HCT116 (cell line): ENCODE results near the gene PLEKHG5. TPM values are rescaled to one million over a fixed set of nuclear protein-coding genes. Genes with fewer than 3 reads are reported as not detected.

ENCODE experiments used
- ATAC-seq: fragments of 200-7000 bp; cut with Tn5 transposase; 2 replicates; pipeline ENCODE4 v1.9.1; 2020; ENCODE audit warnings: mild to moderate bottlenecking, moderate library complexity
- BruUV-seq: library from RNA; stranded (reverse); fragments of 400-500 nt; replicated peaks from 2 replicates; lab custom pipeline; 2021; lab: Mats Ljungman, UMichigan
- CTCF ChIA-PET: fragments of 300-600 bp; sonication (Branson Sonifier 250); formaldehyde crosslinking; loops from one replicate; lab custom pipeline; 2021; ENCODE audit warnings: antibody characterized with exemption; lab: Charles Lee
- POLR2A ChIA-PET: fragments of 300-600, 350-600 bp; sonication (Branson Sonifier 250); formaldehyde crosslinking; loops from one replicate; lab custom pipeline; 2021; ENCODE audit warnings: antibody characterized with exemption; lab: Charles Lee
- RAD21 ChIA-PET, 2 experiments: fragments of 300-600 bp; sonication (Branson Sonifier 250); formaldehyde crosslinking; loops; one replicate each; lab custom pipeline; 2023; ENCODE audit warnings: low total read pairs in 2 of 2; ENCODE audit not compliant: uncharacterized antibody in 2 of 2, unreplicated experiment in 2 of 2, low non-redundant PET in 1 of 2; lab: Charles Lee
- DNase-seq: peaks from one replicate; pipeline ENCODE4 v3.0.0-alpha.2; 2010; ENCODE audit warnings: low read depth, low spot score
- H2AFZ ChIP-seq: fragments of 200-600 bp; shearing (Covaris generic), sonication (generic); 2 replicates; pipeline ENCODE4 v1.6.1; 2017; ENCODE audit warnings: low read depth, mixed run types, mixed read lengths, antibody characterized with exemption, low read length; ENCODE audit not compliant: poor library complexity, severe bottlenecking
- H3K27ac ChIP-seq: 2 replicates; pipeline ENCODE4 v1.5.1; 2012; ENCODE audit warnings: low read depth, low read length
- H3K27me3 ChIP-seq: fragments of 200-600 bp; sonication (generic); 2 replicates; pipeline ENCODE4 v1.6.1; 2016; ENCODE audit warnings: mixed run types, low read length, mixed read lengths; ENCODE audit not compliant: insufficient read depth
- H3K36me3 ChIP-seq, 2 experiments: fragments of 200-500 bp in 1 of 2; fragments of 200-600 bp in 1 of 2; sonication (Bioruptor generic) in 1 of 2; sonication (generic) in 1 of 2; 2 replicates each; pipeline versions ENCODE4 v1.5.1 to v1.6.1; 2014 to 2016; ENCODE audit warnings: low read length in 2 of 2, inconsistent platforms in 1 of 2, mixed read lengths in 1 of 2, mixed run types in 1 of 2; ENCODE audit not compliant: insufficient read depth in 2 of 2, control insufficient read depth in 1 of 2
- H3K4me1 ChIP-seq, 2 experiments: fragments of 200-600 bp in 1 of 2; sonication (generic) in 1 of 2; 2 replicates each; pipeline versions ENCODE4 v1.5.1 to v1.6.1; 2012 to 2017; ENCODE audit warnings: low read length in 2 of 2, inconsistent platforms in 1 of 2, mild to moderate bottlenecking in 1 of 2, mixed read lengths in 1 of 2, mixed run types in 1 of 2, moderate library complexity in 1 of 2; ENCODE audit not compliant: insufficient read depth in 2 of 2, control insufficient read depth in 1 of 2
- H3K4me2 ChIP-seq: fragments of 200-600 bp; sonication (generic); 2 replicates; pipeline ENCODE4 v1.6.1; 2017; ENCODE audit warnings: mixed run types, low read length, mixed read lengths
- H3K4me3 ChIP-seq, 2 experiments: fragments of 200-600 bp in 1 of 2; sonication (generic) in 1 of 2; replicated peaks in 1 of 2; 2 replicates each; pipeline ENCODE4 v1.5.1; 2011 to 2016; ENCODE audit warnings: low read length in 2 of 2, control low read depth in 1 of 2, low read depth in 1 of 2, mild to moderate bottlenecking in 1 of 2, mixed read lengths in 1 of 2, mixed run types in 1 of 2
- H3K79me2 ChIP-seq: fragments of 200-600 bp; sonication (generic); 2 replicates; pipeline ENCODE4 v1.6.1; 2017; ENCODE audit warnings: mild to moderate bottlenecking, mixed run types, low read length, moderate library complexity, mixed read lengths; ENCODE audit not compliant: insufficient read depth
- H3K9ac ChIP-seq: fragments of 200-600 bp; sonication (generic); 2 replicates; pipeline ENCODE4 v1.6.1; 2016; ENCODE audit warnings: low read length, mixed read lengths
- H3K9me2 ChIP-seq: fragments of 200-600 bp; sonication (generic), shearing (Covaris generic); 2 replicates; pipeline ENCODE4 v1.6.1; 2017; ENCODE audit warnings: mixed run types, mild to moderate bottlenecking, moderate library complexity; ENCODE audit not compliant: insufficient read depth
- H3K9me3 ChIP-seq, 2 experiments: fragments of 200-500 bp in 1 of 2; fragments of 200-600 bp in 1 of 2; sonication (Bioruptor generic) in 1 of 2; sonication (generic) in 1 of 2; 2 replicates each; pipeline ENCODE4 v1.6.1; 2014 to 2017; ENCODE audit warnings: low read length in 2 of 2, mixed read lengths in 2 of 2, inconsistent platforms in 1 of 2, low read depth in 1 of 2, mild to moderate bottlenecking in 1 of 2, mixed run types in 1 of 2, moderate library complexity in 1 of 2; ENCODE audit not compliant: control insufficient read depth in 1 of 2, insufficient read depth in 1 of 2
- H4K20me1 ChIP-seq: fragments of 200-600 bp; sonication (generic), shearing (Covaris generic); 2 replicates; pipeline ENCODE4 v1.6.1; 2017; ENCODE audit warnings: mixed run types, mild to moderate bottlenecking, moderate library complexity; ENCODE audit not compliant: insufficient read depth
- ATF3 ChIP-seq: IDR thresholded peaks from 2 replicates; pipeline ENCODE4 v1.6.1; 2012
- CBX3 ChIP-seq: IDR thresholded peaks from 2 replicates; pipeline ENCODE4 v1.6.1; 2012; ENCODE audit warnings: low read depth
- CEBPB ChIP-seq: IDR thresholded peaks from 2 replicates; pipeline ENCODE4 v1.6.1; 2012; ENCODE audit warnings: low read depth
- EGR1 ChIP-seq: IDR thresholded peaks from 2 replicates; pipeline ENCODE4 v1.6.1; 2012; ENCODE audit warnings: low read depth
- ELF1 ChIP-seq: IDR thresholded peaks from 2 replicates; pipeline ENCODE4 v1.6.1; 2012; ENCODE audit warnings: low read depth, borderline replicate concordance
- EZH2 ChIP-seq: fragments of 200-600 bp; sonication (generic); IDR thresholded peaks from 2 replicates; pipeline ENCODE4 v1.6.1; 2017; ENCODE audit warnings: antibody characterized with exemption, mixed run types
- EZH2phosphoT487 ChIP-seq: fragments of 200-600 bp; IDR thresholded peaks from 2 replicates; pipeline ENCODE4 v1.6.1; 2018; ENCODE audit warnings: antibody characterized with exemption, borderline replicate concordance
- JUND ChIP-seq: IDR thresholded peaks from 2 replicates; pipeline ENCODE4 v1.6.1; 2012
- MAX ChIP-seq: IDR thresholded peaks from 2 replicates; pipeline ENCODE4 v1.6.1; 2012
- POLR2AphosphoS5 ChIP-seq: IDR thresholded peaks from 2 replicates; pipeline ENCODE4 v1.6.1; 2011; ENCODE audit warnings: mild to moderate bottlenecking, low read depth, low read length, moderate library complexity
- REST ChIP-seq: IDR thresholded peaks from 2 replicates; pipeline ENCODE4 v1.6.1; 2012; ENCODE audit warnings: low read depth
- SP1 ChIP-seq: IDR thresholded peaks from 2 replicates; pipeline ENCODE4 v1.6.1; 2012; ENCODE audit warnings: low read depth
- SRF ChIP-seq: IDR thresholded peaks from 2 replicates; pipeline ENCODE4 v1.6.1; 2012; ENCODE audit warnings: low read depth
- TCF7L2 ChIP-seq: IDR thresholded peaks from 2 replicates; pipeline ENCODE4 v1.7.0; 2011; ENCODE audit warnings: borderline replicate concordance, inconsistent platforms; ENCODE audit not compliant: insufficient read depth, insufficient read length; ENCODE audit errors: extremely low read depth
- YY1 ChIP-seq: IDR thresholded peaks from 2 replicates; pipeline ENCODE4 v1.6.1; 2011; ENCODE audit warnings: low read length, low read depth, moderate library complexity, mild to moderate bottlenecking; ENCODE audit not compliant: insufficient replicate concordance; ENCODE audit errors: extremely low read depth
- ZFX ChIP-seq: fragments of 450-650 bp; IDR thresholded peaks from 2 replicates; pipeline ENCODE4 v1.6.1; 2017
- ZNF274 ChIP-seq: fragments of 200-500 bp; sonication (Bioruptor generic); IDR thresholded peaks from 2 replicates; pipeline ENCODE4 v1.6.1; 2014; ENCODE audit warnings: mild to moderate bottlenecking, low read depth, low read length, inconsistent platforms
- intact Hi-C: fragments of 100-400 bp; cut with micrococcal nuclease; formaldehyde crosslinking; loops from 2 replicates; pipeline ENCODE4 v1.10.0; 2022
- total RNA-seq: library from RNA; stranded (reverse); gene quantifications from one replicate; pipeline ENCODE4 v1.2.1, GENCODE V29; 2021; ENCODE audit not compliant: unreplicated experiment
- TF ChIP-seq, protein P1 (sequence below): IDR thresholded peaks from 2 replicates; pipeline ENCODE4 v1.6.1; 2011; ENCODE audit warnings: mild to moderate bottlenecking, low read length, moderate library complexity; ENCODE audit not compliant: insufficient replicate concordance; ENCODE audit errors: extremely low read depth

PLEKHG5 gene
- total RNA-seq, 1 experiment from 2014 or later: 33.0 TPM

- TF ChIP-seq MAX (no peak), SRF (no peak), POLR2AphosphoS5 (no peak)
Observed at GRCh38 chr1:6498576-6499111, 7.2 kb upstream of the PLEKHG5 start (continued).

DNA sequence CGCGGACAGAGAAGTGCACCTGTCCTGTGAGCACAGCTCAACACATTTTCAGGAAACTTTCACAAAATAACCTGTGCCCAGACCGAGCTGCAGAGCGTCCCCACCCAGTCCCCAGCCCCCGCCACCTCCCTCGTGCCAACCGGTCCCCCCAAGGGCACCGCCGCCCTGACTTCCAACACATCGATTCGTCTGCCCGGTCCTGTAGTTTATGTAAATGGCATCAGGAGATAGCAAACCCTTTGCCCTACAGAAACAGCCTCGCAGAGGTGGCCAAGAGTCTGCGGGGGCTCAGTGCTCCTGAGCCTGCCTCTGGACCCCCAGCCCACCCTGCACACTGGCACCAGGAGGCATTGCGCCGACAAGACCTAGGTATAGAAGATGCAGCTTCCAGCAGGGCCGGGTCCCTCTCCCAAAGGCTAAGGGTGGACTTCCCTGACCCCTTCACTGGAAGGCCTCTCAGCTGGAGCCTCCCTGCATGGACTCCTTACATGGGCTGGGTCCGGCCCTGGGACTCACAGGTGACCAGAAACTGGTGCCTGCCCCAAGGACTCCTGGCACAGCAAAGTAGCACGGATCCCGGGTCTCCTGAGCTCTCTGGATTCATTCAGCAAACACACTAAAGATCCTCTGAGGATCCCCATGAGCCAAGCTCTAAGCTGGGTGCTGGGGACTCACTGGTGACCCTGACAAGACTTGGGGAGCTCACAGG lies 6.6 kb upstream of the PLEKHG5 start:
- peak overlapping the region; percentile 61 to 72 for H3K4me3 ChIP-seq
- H3K9me3 ChIP-seq: no peaks in the 10 kb centered on the region
- POLR2A ChIA-PET: no interaction called here
- BruUV-seq: no TSS peak
- intact Hi-C loops: no loop called here
- H3K36me3 ChIP-seq: no peaks in the 10 kb centered on the region
- H3K27me3 ChIP-seq: no peaks in the 10 kb centered on the region
- DNase-seq (no peak), ATAC-seq (no peak)
- no peaks in the 10 kb centered on the region for H3K79me2 ChIP-seq
- no peaks in the 10 kb centered on the region for H3K9me2 ChIP-seq
- H3K4me2 ChIP-seq: peak overlapping the region; percentile 96
- no peak overlapping the region for H2AFZ ChIP-seq
- RAD21 ChIA-PET: no interaction called here
- H3K4me1 ChIP-seq: peaks cover 18 to 40% of the 10 kb centered on the region in 2 experiments
- H4K20me1 ChIP-seq: no peaks in the 10 kb centered on the region
- CTCF ChIA-PET: interaction anchor here (1.3 to 1.5 kb wide), 2 partner anchors 8 to 12 kb away, joined by 4 to 5 read pairs; no protein-coding TSS in a partner anchor
- peak overlapping the region; percentile 60 for H3K9ac ChIP-seq
- peak overlapping the region; percentile 38; the same call in 1 of the 2 replicates for H3K27ac ChIP-seq
- TF ChIP-seq YY1: no peak
- TF ChIP-seq ELF1: no peak
- TF ChIP-seq SRF: no peak
- TF ChIP-seq, protein P1, sequence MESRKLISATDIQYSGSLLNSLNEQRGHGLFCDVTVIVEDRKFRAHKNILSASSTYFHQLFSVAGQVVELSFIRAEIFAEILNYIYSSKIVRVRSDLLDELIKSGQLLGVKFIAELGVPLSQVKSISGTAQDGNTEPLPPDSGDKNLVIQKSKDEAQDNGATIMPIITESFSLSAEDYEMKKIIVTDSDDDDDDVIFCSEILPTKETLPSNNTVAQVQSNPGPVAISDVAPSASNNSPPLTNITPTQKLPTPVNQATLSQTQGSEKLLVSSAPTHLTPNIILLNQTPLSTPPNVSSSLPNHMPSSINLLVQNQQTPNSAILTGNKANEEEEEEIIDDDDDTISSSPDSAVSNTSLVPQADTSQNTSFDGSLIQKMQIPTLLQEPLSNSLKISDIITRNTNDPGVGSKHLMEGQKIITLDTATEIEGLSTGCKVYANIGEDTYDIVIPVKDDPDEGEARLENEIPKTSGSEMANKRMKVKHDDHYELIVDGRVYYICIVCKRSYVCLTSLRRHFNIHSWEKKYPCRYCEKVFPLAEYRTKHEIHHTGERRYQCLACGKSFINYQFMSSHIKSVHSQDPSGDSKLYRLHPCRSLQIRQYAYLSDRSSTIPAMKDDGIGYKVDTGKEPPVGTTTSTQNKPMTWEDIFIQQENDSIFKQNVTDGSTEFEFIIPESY: no peak
- TF ChIP-seq TCF7L2: no peak
- no peak for TF ChIP-seq ZFX
- no peak for TF ChIP-seq CBX3
- no peak for TF ChIP-seq EGR1
- no peak for TF ChIP-seq ATF3
- TF ChIP-seq POLR2AphosphoS5: no peak
- no peak for TF ChIP-seq EZH2
- TF ChIP-seq JUND: no peak
- TF ChIP-seq SP1: no peak
- no peak for TF ChIP-seq EZH2phosphoT487
- no peak for TF ChIP-seq REST
- TF ChIP-seq ZNF274: no peak
- no peak for TF ChIP-seq CEBPB
